ENCODE measurements around the gene TMEM270.

TMEM270 gene

GRCh38 chr7:73885433-73885974 lies 24.5 kb downstream of the TMEM270 start:
- H3K36me3 ChIP-seq (ENCODE audit: insufficient read depth, low read length) = no peaks in the 10 kb centered on the region
- H4K20me1 ChIP-seq (ENCODE audit: insufficient read depth, low read length) = no peaks in the 10 kb centered on the region
- TF ChIP-seq, protein P1, sequence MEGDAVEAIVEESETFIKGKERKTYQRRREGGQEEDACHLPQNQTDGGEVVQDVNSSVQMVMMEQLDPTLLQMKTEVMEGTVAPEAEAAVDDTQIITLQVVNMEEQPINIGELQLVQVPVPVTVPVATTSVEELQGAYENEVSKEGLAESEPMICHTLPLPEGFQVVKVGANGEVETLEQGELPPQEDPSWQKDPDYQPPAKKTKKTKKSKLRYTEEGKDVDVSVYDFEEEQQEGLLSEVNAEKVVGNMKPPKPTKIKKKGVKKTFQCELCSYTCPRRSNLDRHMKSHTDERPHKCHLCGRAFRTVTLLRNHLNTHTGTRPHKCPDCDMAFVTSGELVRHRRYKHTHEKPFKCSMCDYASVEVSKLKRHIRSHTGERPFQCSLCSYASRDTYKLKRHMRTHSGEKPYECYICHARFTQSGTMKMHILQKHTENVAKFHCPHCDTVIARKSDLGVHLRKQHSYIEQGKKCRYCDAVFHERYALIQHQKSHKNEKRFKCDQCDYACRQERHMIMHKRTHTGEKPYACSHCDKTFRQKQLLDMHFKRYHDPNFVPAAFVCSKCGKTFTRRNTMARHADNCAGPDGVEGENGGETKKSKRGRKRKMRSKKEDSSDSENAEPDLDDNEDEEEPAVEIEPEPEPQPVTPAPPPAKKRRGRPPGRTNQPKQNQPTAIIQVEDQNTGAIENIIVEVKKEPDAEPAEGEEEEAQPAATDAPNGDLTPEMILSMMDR (IDR thresholded peaks at IDR 0.05; ENCODE audit: low read length) = no peak
- TF ChIP-seq EZH2 (IDR thresholded peaks at IDR 0.05; ENCODE audit: borderline replicate concordance, low read length) = no peak
- no peaks in the 10 kb centered on the region for H3K4me1 ChIP-seq (ENCODE audit: insufficient read depth, low read length, severe bottlenecking)
- no peaks in the 10 kb centered on the region for H3K9me3 ChIP-seq (ENCODE audit: low read length)
- H3K4me2 ChIP-seq (ENCODE audit: low read length) = no peak overlapping the region
- no peak overlapping the region for H3K27ac ChIP-seq (ENCODE audit: low read depth, low read length, poor library complexity, severe bottlenecking)
- no peak overlapping the region for H3K4me3 ChIP-seq (ENCODE audit: low read depth, low read length, poor library complexity, severe bottlenecking)
- H3K79me2 ChIP-seq (ENCODE audit: insufficient read depth, low read length) = no peaks in the 10 kb centered on the region
- H3K9ac ChIP-seq (ENCODE audit: low read length) = no peak overlapping the region
- peaks cover 9% of the 10 kb centered on the region; the same call in 1 of the 2 replicates for H3K27me3 ChIP-seq (ENCODE audit: insufficient read depth, low read length)
- no peaks in the 10 kb centered on the region for H3K9me2 ChIP-seq (ENCODE audit: low read depth, low read length)
- H2AFZ ChIP-seq (ENCODE audit: low read length) = no peak overlapping the region
- no peaks in the 10 kb centered on the region for H3F3A ChIP-seq (ENCODE audit: insufficient read depth, low read length)

GRCh38 chr7:73885975-73886798 lies 25.2 kb downstream of the TMEM270 start:
- Histone ChIP-seq H3K4me3 (ENCODE audit: low read depth, low read length, poor library complexity, severe bottlenecking) (no peak overlapping the region), H3F3A (ENCODE audit: insufficient read depth, low read length) (no peaks in the 10 kb centered on the region), H3K9me3 (ENCODE audit: low read length) (no peaks in the 10 kb centered on the region), H3K79me2 (ENCODE audit: insufficient read depth, low read length) (no peaks in the 10 kb centered on the region), H3K27ac (ENCODE audit: low read depth, low read length, poor library complexity, severe bottlenecking) (no peak overlapping the region), H3K4me1 (ENCODE audit: insufficient read depth, low read length, severe bottlenecking) (no peaks in the 10 kb centered on the region), H4K20me1 (ENCODE audit: insufficient read depth, low read length) (no peaks in the 10 kb centered on the region), H2AFZ (ENCODE audit: low read length) (no peak overlapping the region), H3K9ac (ENCODE audit: low read length) (no peak overlapping the region), H3K36me3 (ENCODE audit: insufficient read depth, low read length) (no peaks in the 10 kb centered on the region), H3K27me3 (ENCODE audit: insufficient read depth, low read length) (peaks cover 3% of the 10 kb centered on the region; the same call in 1 of the 2 replicates), H3K4me2 (ENCODE audit: low read length) (no peak overlapping the region), H3K9me2 (ENCODE audit: low read depth, low read length) (no peaks in the 10 kb centered on the region)
- TF ChIP-seq EZH2 (IDR thresholded peaks at IDR 0.05; ENCODE audit: borderline replicate concordance, low read length) = no peak
- TF ChIP-seq, protein P1 (IDR thresholded peaks at IDR 0.05; ENCODE audit: low read length) = no peak

GRCh38 chr7:73887762-73888161 lies 26.8 kb downstream of the TMEM270 start:
- no peak overlapping the region for H3K9ac ChIP-seq (ENCODE audit: low read length)
- no peaks in the 10 kb centered on the region for H3F3A ChIP-seq (ENCODE audit: insufficient read depth, low read length)
- H3K4me3 ChIP-seq (ENCODE audit: low read depth, low read length, poor library complexity, severe bottlenecking) = no peak overlapping the region
- no peak overlapping the region for H3K4me2 ChIP-seq (ENCODE audit: low read length)
- H3K9me3 ChIP-seq (ENCODE audit: low read length) = no peaks in the 10 kb centered on the region
- no peaks in the 10 kb centered on the region for H3K36me3 ChIP-seq (ENCODE audit: insufficient read depth, low read length)
- H3K4me1 ChIP-seq (ENCODE audit: insufficient read depth, low read length, severe bottlenecking) = no peaks in the 10 kb centered on the region
- TF ChIP-seq, protein P1 (IDR thresholded peaks at IDR 0.05; ENCODE audit: low read length) = no peak
- TF ChIP-seq EZH2 (IDR thresholded peaks at IDR 0.05; ENCODE audit: borderline replicate concordance, low read length) = no peak
- no peaks in the 10 kb centered on the region for H3K9me2 ChIP-seq (ENCODE audit: low read depth, low read length)
- peaks cover 2% of the 10 kb centered on the region; the same call in 1 of the 2 replicates for H3K27me3 ChIP-seq (ENCODE audit: insufficient read depth, low read length)
- no peak overlapping the region for H3K27ac ChIP-seq (ENCODE audit: low read depth, low read length, poor library complexity, severe bottlenecking)
- no peaks in the 10 kb centered on the region for H4K20me1 ChIP-seq (ENCODE audit: insufficient read depth, low read length)
- no peaks in the 10 kb centered on the region for H3K79me2 ChIP-seq (ENCODE audit: insufficient read depth, low read length)
- H2AFZ ChIP-seq (ENCODE audit: low read length) = no peak overlapping the region
